Pancreas (tissue), 10 donors: Measurements from ENCODE around the gene CCDC185. TPM values are rescaled to one million over a fixed set of nuclear protein-coding genes. Genes with fewer than 3 reads are reported as not detected.
A peak's percentile ranks its signal among the peaks of the same experiment; 100 is the strongest.

ENCODE experiments used
- ATAC-seq, 4 donors: fragments of 200-7000 bp; cut with Tn5 transposase; one replicate each; pipeline versions ENCODE4 v1.8.0 to v1.9.1; 2020; ENCODE audit warnings: mild to moderate bottlenecking in 4 of 4, moderate library complexity in 4 of 4
- DNase-seq, 6 donors: peaks; one replicate each; pipeline ENCODE4 v3.0.0-alpha.2; 2020
- FAIRE-seq: peaks from 2 replicates; lab custom pipeline; 2012; peaks lifted over from hg19 to GRCh38; lab: Jason Lieb, UNC
- H3K27ac ChIP-seq, 4 donors: fragments of 200-600 bp; sonication (generic); 1 replicate in 3 of 4; 2 replicates in 1 of 4; pipeline versions ENCODE4 v1.5.0 to v1.8.0; 2020
- H3K27me3 ChIP-seq, 4 donors: fragments of 200-600 bp; one replicate each; pipeline ENCODE4 v1.8.0; 2021
- H3K36me3 ChIP-seq, 3 donors: fragments of 200-600 bp; sonication (generic) in 1 of 3; one replicate each; pipeline versions ENCODE4 v1.5.0 to v1.8.0; 2020 to 2021
- H3K4me1 ChIP-seq, 3 donors: fragments of 200-600 bp; one replicate each; pipeline ENCODE4 v1.8.0; 2021
- H3K4me3 ChIP-seq, 4 donors: fragments of 200-600 bp; sonication (generic) in 2 of 4; one replicate each; pipeline versions ENCODE4 v1.5.0 to v1.8.0; 2020 to 2021
- H3K9me3 ChIP-seq, 4 donors: fragments of 200-600 bp; one replicate each; pipeline ENCODE4 v1.8.0; 2021
- CTCF ChIP-seq, 4 donors: fragments of 200-600 bp; sonication (generic) in 3 of 4; IDR thresholded peaks; one replicate each; pipeline versions ENCODE4 v1.5.0 to v1.8.0; 2021; ENCODE audit warnings: antibody characterized with exemption in 4 of 4
- WGBS, 2 donors: extraction: QIAGEN DNeasy Blood & Tissue Kit; methylation state at CpG; one replicate each; pipeline ENCODE4 v1.1.7; 2013; 5-methylcytosine and 5-hydroxymethylcytosine counted together
- intact Hi-C, 3 donors: fragments of 100-400 bp; cut with DNase I; formaldehyde crosslinking; loops; one replicate each; pipeline versions ENCODE4 v1.11.1 to v1.14.2; 2022
- polyA plus RNA-seq, 2 donors: library from polyadenylated mRNA; stranded (reverse); fragments of 200-250 nt; gene quantifications; one replicate each; pipeline ENCODE4 v1.2.3, GENCODE V29; 2013
- total RNA-seq, 6 donors: library from RNA; stranded (reverse); fragmentation: NEBNext Ultra II Directional in 4 of 6; extraction: Animal tissue kit (Norgen Biotek cat#: 25700) in 4 of 6; gene quantifications; one replicate each; pipeline versions ENCODE4 v1.2.1 to v1.2.4, GENCODE V29; 2021 to 2023
- donor health status: healthy with polysubstance abuse.
- donor health status: DM: no; HTN: no; CAD: no; lungs with moderate emphysema.
- donor health status: DM: no; HTN: no; CAD: no.
- donor health status: control.
- donor health status: control.
- donor health status: Bipolar disorder and iron deficiency.
- donor health status: DM: yes; HTN: yes; CAD: no.
- donor health status: DM: no; HTN: no; CAD: no.
- donor health status: DM: no; HTN: no; CAD: no.
- donor health status: DM: yes; HTN: yes; CAD: no.

CCDC185 gene
- total and polyA plus RNA-seq, 8 donors = not detected

- no peak for TF ChIP-seq CTCF (IDR thresholded peaks at IDR 0.05)
- ATAC-seq = no peak
Observed at GRCh38 chr1:223423641-223424233, 30.5 kb downstream of the CCDC185 start.

GRCh38 chr1:223425550-223425949 is 32.3 kb downstream of the CCDC185 start:
- Histone ChIP-seq H3K4me1 (peaks cover 12 to 31% (median 22%) of the 10 kb centered on the region in 3 donors), H3K27me3 (no peaks in the 10 kb centered on the region), H3K36me3 (no peaks in the 10 kb centered on the region), H3K27ac (no peak overlapping the region), H3K9me3 (no peaks in the 10 kb centered on the region), H3K4me3 (no peak overlapping the region)
- WGBS, 2 donors = 91 to 95% methylated on average over 5 of the region's 5 CpGs
- DNase-seq (no peak), FAIRE-seq (no peak), ATAC-seq (no peak)
- intact Hi-C loops = no loop called here
- TF ChIP-seq CTCF (IDR thresholded peaks at IDR 0.05) = no peak

More at GRCh38 chr1:223423641-223424233, 30.5 kb downstream of the CCDC185 start:
- H3K9me3 ChIP-seq = no peaks in the 10 kb centered on the region
- peaks cover 12 to 24% (median 22%) of the 10 kb centered on the region in 3 donors for H3K4me1 ChIP-seq
- no peak overlapping the region for H3K4me3 ChIP-seq
- no peak overlapping the region for H3K27ac ChIP-seq
- H3K27me3 ChIP-seq = no peaks in the 10 kb centered on the region
- FAIRE-seq = no peak
- no peak for DNase-seq
- H3K36me3 ChIP-seq = no peaks in the 10 kb centered on the region
- intact Hi-C loops = no loop called here
- 55 to 56% methylated on average over 4 of the region's 4 CpGs for WGBS, 2 donors

- H3K4me1 ChIP-seq = peaks cover 3 to 21% (median 12%) of the 10 kb centered on the region in 3 donors
- ATAC-seq = no peak
- intact Hi-C loops = no loop called here
- DNase-seq = no peak
- TF ChIP-seq CTCF (IDR thresholded peaks at IDR 0.05) = no peak
- H3K9me3 ChIP-seq = no peaks in the 10 kb centered on the region
- FAIRE-seq = no peak
- H3K4me3 ChIP-seq = no peak overlapping the region
- H3K27ac ChIP-seq = no peak overlapping the region
- no peaks in the 10 kb centered on the region for H3K27me3 ChIP-seq
- H3K36me3 ChIP-seq = no peaks in the 10 kb centered on the region
- WGBS, 2 donors = 82 to 95% methylated on average over 1 of the region's 1 CpG
Observed at GRCh38 chr1:223426936-223427335, 33.7 kb downstream of the CCDC185 start.

- no peak for DNase-seq
- Histone ChIP-seq H3K4me1 (peaks cover 0 to 13% (median 7%) of the 10 kb centered on the region in 3 donors), H3K36me3 (no peaks in the 10 kb centered on the region), H3K4me3 (no peak overlapping the region), H3K9me3 (no peaks in the 10 kb centered on the region), H3K27ac (no peak overlapping the region), H3K27me3 (no peaks in the 10 kb centered on the region)
- no peak for FAIRE-seq
- intact Hi-C loops = no loop called here
- no peak for TF ChIP-seq CTCF (IDR thresholded peaks at IDR 0.05)
- ATAC-seq = peak in 3 of 4 donors; percentile 55 to 70 (median 62)
- WGBS, 2 donors = 66 to 70% methylated on average over 2 of the region's 2 CpGs
Observed at GRCh38 chr1:223429313-223429731, 36.1 kb downstream of the CCDC185 start.

GRCh38 chr1:223429821-223430220 is 36.6 kb downstream of the CCDC185 start:
- Histone ChIP-seq H3K27me3 (no peaks in the 10 kb centered on the region), H3K27ac (no peak overlapping the region), H3K4me1 (peaks cover 0 to 13% (median 7%) of the 10 kb centered on the region in 3 donors), H3K4me3 (no peak overlapping the region), H3K9me3 (no peaks in the 10 kb centered on the region), H3K36me3 (no peaks in the 10 kb centered on the region)
- ATAC-seq (peak in 3 of 4 donors; percentile 18 to 35 (median 32)), FAIRE-seq (no peak), DNase-seq (no peak)
- WGBS, 2 donors = 33 to 45% methylated on average over 1 of the region's 1 CpG
- intact Hi-C loops = no loop called here
- no peak for TF ChIP-seq CTCF (IDR thresholded peaks at IDR 0.05)
